ENCODE data around the gene CRKL.

GRCh38 chr22:20993304-20994127 is 76.3 kb downstream of the CRKL start:
- TF ChIP-seq CTCF (conservative IDR thresholded peaks at IDR 0.05; ENCODE audit: low read length): no peak
- no peak for TF ChIP-seq EZH2phosphoT487 (IDR thresholded peaks at IDR 0.05; ENCODE audit: borderline replicate concordance)

Measured in Loucy (cell line).